ENCODE data around the gene CNKSR3.

DNA sequence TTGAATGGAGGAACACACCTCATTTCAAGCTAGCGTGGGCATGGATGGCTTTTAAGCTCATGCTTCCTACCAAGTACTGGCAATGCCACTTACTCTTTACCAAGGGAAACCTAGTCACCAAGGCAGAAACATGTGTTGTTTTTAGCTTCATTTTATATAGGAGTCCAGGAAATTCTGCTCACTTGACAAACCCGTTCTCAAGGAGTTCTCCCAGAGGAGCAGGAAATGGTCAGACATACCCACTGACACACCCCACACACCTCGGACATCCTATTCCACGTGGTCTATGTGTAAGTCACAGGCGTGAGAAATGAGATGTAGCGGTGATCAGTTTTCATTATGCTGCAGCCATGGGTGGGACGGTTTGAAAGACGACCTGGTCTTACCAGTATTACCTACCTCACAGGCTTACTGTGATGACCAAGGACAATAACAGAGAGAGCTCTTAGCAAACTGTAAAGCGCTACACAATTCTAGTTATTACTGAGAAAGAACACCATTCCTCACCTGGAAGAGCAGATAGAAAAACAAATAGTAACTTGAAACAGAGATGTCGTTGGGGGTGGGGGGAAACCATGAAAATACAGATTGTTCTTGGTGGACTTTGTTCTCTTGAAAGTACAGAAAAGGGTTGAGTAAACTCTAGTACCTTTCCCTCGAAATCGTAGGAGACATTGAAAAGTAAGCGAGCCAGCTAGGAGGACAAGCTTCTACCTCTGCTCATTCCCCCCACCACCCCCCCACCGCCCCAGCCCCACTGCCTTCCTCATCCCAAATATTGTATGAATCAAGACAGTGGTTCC is 1.7 kb downstream of the CNKSR3 start:
- TF ChIP-seq, protein P1, sequence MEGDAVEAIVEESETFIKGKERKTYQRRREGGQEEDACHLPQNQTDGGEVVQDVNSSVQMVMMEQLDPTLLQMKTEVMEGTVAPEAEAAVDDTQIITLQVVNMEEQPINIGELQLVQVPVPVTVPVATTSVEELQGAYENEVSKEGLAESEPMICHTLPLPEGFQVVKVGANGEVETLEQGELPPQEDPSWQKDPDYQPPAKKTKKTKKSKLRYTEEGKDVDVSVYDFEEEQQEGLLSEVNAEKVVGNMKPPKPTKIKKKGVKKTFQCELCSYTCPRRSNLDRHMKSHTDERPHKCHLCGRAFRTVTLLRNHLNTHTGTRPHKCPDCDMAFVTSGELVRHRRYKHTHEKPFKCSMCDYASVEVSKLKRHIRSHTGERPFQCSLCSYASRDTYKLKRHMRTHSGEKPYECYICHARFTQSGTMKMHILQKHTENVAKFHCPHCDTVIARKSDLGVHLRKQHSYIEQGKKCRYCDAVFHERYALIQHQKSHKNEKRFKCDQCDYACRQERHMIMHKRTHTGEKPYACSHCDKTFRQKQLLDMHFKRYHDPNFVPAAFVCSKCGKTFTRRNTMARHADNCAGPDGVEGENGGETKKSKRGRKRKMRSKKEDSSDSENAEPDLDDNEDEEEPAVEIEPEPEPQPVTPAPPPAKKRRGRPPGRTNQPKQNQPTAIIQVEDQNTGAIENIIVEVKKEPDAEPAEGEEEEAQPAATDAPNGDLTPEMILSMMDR (IDR thresholded peaks at IDR 0.05), result no peak
- TF ChIP-seq POLR2A (IDR thresholded peaks at IDR 0.05; ENCODE audit: low read depth) (no peak), POLR2AphosphoS5 (IDR thresholded peaks at IDR 0.05) (peak; percentile 45 to 59)
